IMR-90 (cell line): ENCODE measurements around the gene SCGB3A2. TPM values are rescaled to one million over a fixed set of nuclear protein-coding genes. Genes with fewer than 3 reads are reported as not detected.
"Not testable (repeated sequence)": the region's sequence is repeated elsewhere in the genome, so short reads cannot be mapped to it uniquely, and the experiment has no call there.

Experiments used
- ATAC-seq: fragments of 200-7000 bp; cut with Tn5 transposase; 2 replicates; pipeline ENCODE4 v1.9.1; 2020; ENCODE audit warnings: low read depth, mild to moderate bottlenecking, moderate library complexity
- BruUV-seq: library from RNA; stranded (reverse); fragments of 400-500 nt; replicated peaks from 2 replicates; lab custom pipeline; 2021; lab: Mats Ljungman, UMichigan
- CTCF ChIA-PET: fragments of 300-600 bp; formaldehyde crosslinking; extraction: SDS; loops from one replicate; lab custom pipeline; 2021; ENCODE audit warnings: antibody characterized with exemption; lab: Yijun Ruan, JAX
- POLR2A ChIA-PET: fragments of 300-600 bp; sonication (Branson Sonifier 250); formaldehyde crosslinking; loops from one replicate; lab custom pipeline; 2022; ENCODE audit warnings: antibody characterized with exemption; ENCODE audit not compliant: unreplicated experiment; lab: Charles Lee
- DNase-seq: peaks from one replicate; pipeline ENCODE4 v3.0.0; 2013
- H2AFZ ChIP-seq: replicated peaks from 2 replicates; pipeline ENCODE3; 2013; ENCODE audit warnings: low read length, mild to moderate bottlenecking; ENCODE audit not compliant: poor library complexity
- H2AK5ac ChIP-seq: 2 replicates; pipeline ENCODE4 v1.6.1; 2013; ENCODE audit warnings: low read depth, low read length, inconsistent platforms
- H2AK9ac ChIP-seq: replicated peaks from 2 replicates; pipeline ENCODE3; 2013; ENCODE audit warnings: mild to moderate bottlenecking, low read depth, low read length, moderate library complexity; ENCODE audit not compliant: poor library complexity
- H2BK120ac ChIP-seq: 2 replicates; pipeline ENCODE4 v1.6.1; 2013; ENCODE audit warnings: low read depth, low read length, inconsistent platforms
- H2BK15ac ChIP-seq: 3 replicates; pipeline ENCODE4 v1.6.1; 2013; ENCODE audit warnings: low read depth, low read length, inconsistent platforms
- H2BK20ac ChIP-seq: 2 replicates; pipeline ENCODE4 v1.6.1; 2013; ENCODE audit warnings: low read depth, mild to moderate bottlenecking, inconsistent platforms, low read length, moderate library complexity
- H2BK5ac ChIP-seq: 2 replicates; pipeline ENCODE4 v1.6.1; 2013; ENCODE audit warnings: mild to moderate bottlenecking, low read depth, low read length, inconsistent platforms; ENCODE audit not compliant: poor library complexity, severe bottlenecking
- H3K14ac ChIP-seq: replicated peaks from 2 replicates; pipeline ENCODE4 v1.6.1; 2013; ENCODE audit warnings: low read depth, low read length, inconsistent platforms
- H3K18ac ChIP-seq: 2 replicates; pipeline ENCODE4 v1.6.1; 2013; ENCODE audit warnings: low read depth, low read length, control low read depth
- H3K23ac ChIP-seq: 2 replicates; pipeline ENCODE4 v1.6.1; 2013; ENCODE audit warnings: low read depth, low read length, inconsistent platforms
- H3K27ac ChIP-seq: 2 replicates; pipeline ENCODE4 v1.5.1; 2013; ENCODE audit warnings: mild to moderate bottlenecking, control low read depth, low read length; ENCODE audit not compliant: insufficient read depth
- H3K27me3 ChIP-seq: 2 replicates; pipeline ENCODE4 v1.6.1; 2013; ENCODE audit warnings: low read length; ENCODE audit not compliant: control insufficient read depth, insufficient read depth
- H3K36me3 ChIP-seq: 2 replicates; pipeline ENCODE4 v1.6.1; 2013; ENCODE audit warnings: low read length, mixed read lengths; ENCODE audit not compliant: control insufficient read depth, insufficient read depth
- H3K4ac ChIP-seq: 2 replicates; pipeline ENCODE4 v1.6.1; 2013; ENCODE audit warnings: low read depth, low read length, inconsistent platforms
- H3K4me1 ChIP-seq: 2 replicates; pipeline ENCODE4 v1.6.1; 2013; ENCODE audit warnings: low read length, mixed read lengths; ENCODE audit not compliant: control insufficient read depth, insufficient read depth
- H3K4me2 ChIP-seq: 2 replicates; pipeline ENCODE4 v1.6.1; 2013; ENCODE audit warnings: low read depth, mild to moderate bottlenecking, control low read depth, low read length, moderate library complexity
- H3K4me3 ChIP-seq: 2 replicates; pipeline ENCODE4 v1.5.1; 2013; ENCODE audit warnings: low read depth, mild to moderate bottlenecking, control low read depth, low read length, moderate library complexity; ENCODE audit not compliant: insufficient read depth
- H3K56ac ChIP-seq: 2 replicates; pipeline ENCODE4 v1.6.1; 2013; ENCODE audit warnings: low read length, inconsistent platforms; ENCODE audit not compliant: insufficient read depth; ENCODE audit errors: extremely low read depth
- H3K79me1 ChIP-seq, 2 experiments: 2 replicates each; pipeline ENCODE4 v1.6.1; 2013; ENCODE audit warnings: low read length in 2 of 2, inconsistent platforms in 1 of 2, low read depth in 1 of 2
- H3K9ac ChIP-seq: 2 replicates; pipeline ENCODE4 v1.6.1; 2013; ENCODE audit warnings: low read depth, low read length, control low read depth
- H3K9me1 ChIP-seq: 2 replicates; pipeline ENCODE4 v1.6.1; 2013; ENCODE audit warnings: low read length, inconsistent platforms; ENCODE audit not compliant: insufficient read depth
- H3K9me3 ChIP-seq: 2 replicates; pipeline ENCODE4 v1.6.1; 2013; ENCODE audit warnings: low read length; ENCODE audit not compliant: control insufficient read depth, insufficient read depth
- H4K20me1 ChIP-seq: 2 replicates; pipeline ENCODE4 v1.6.1; 2013; ENCODE audit warnings: low read length, inconsistent platforms; ENCODE audit not compliant: insufficient read depth
- H4K5ac ChIP-seq: 2 replicates; pipeline ENCODE4 v1.6.1; 2013; ENCODE audit warnings: mild to moderate bottlenecking, low read depth, low read length, control low read depth
- H4K8ac ChIP-seq, 2 experiments: 2 replicates each; pipeline ENCODE4 v1.6.1; 2013; ENCODE audit warnings: low read depth in 2 of 2, low read length in 2 of 2, control low read depth in 1 of 2, inconsistent platforms in 1 of 2
- H4K91ac ChIP-seq: 2 replicates; pipeline ENCODE4 v1.6.1; 2013; ENCODE audit warnings: low read depth, low read length, inconsistent platforms; ENCODE audit not compliant: insufficient read depth
- WGBS, 2 experiments: methylation state at CpG; one replicate each; pipeline versions ENCODE4 v1.1.5 to v1.1.7; 2013; ENCODE audit warnings: missing lambda C conversion rate in 2 of 2; ENCODE audit not compliant: insufficient read length in 1 of 2; ENCODE audit errors: extremely low coverage in 2 of 2; 5-methylcytosine and 5-hydroxymethylcytosine counted together
- dilution Hi-C: fragments of 300-500 bp; cut with HindIII; formaldehyde crosslinking; loops from one replicate; pipeline ENCODE4 v1.14.3; 2018; ENCODE audit warnings: low sequenced_read_pairs; ENCODE audit not compliant: unreplicated experiment
- in situ Hi-C: fragments of 300-500 bp; cut with MboI; formaldehyde crosslinking; loops from 3 replicates; pipeline ENCODE4 v1.14.3; 2019; ENCODE audit warnings: low sequenced_read_pairs, inconsistent platforms, mixed read lengths
- intact Hi-C: fragments of 100-400 bp; cut with micrococcal nuclease; formaldehyde crosslinking; loops from 2 replicates; pipeline ENCODE4 v1.10.0; 2022
- polyA plus RNA-seq, 3 experiments: library from polyadenylated mRNA; depleted of rRNA; stranded (reverse); fragments of >200 nt; gene quantifications; 2 replicates each; pipeline ENCODE4 v1.2.3, GENCODE V29; 2012; ENCODE audit warnings: low replicate concordance in 1 of 3
- total RNA-seq: library from RNA; depleted of rRNA; stranded (reverse); fragments of >200 nt; gene quantifications from 2 replicates; pipeline ENCODE4 v1.2.3, GENCODE V29; 2012

SCGB3A2 gene
- total and polyA plus RNA-seq, 2 of the 4 experiments (the other 2 are of a cell fraction), result not detected

DNA sequence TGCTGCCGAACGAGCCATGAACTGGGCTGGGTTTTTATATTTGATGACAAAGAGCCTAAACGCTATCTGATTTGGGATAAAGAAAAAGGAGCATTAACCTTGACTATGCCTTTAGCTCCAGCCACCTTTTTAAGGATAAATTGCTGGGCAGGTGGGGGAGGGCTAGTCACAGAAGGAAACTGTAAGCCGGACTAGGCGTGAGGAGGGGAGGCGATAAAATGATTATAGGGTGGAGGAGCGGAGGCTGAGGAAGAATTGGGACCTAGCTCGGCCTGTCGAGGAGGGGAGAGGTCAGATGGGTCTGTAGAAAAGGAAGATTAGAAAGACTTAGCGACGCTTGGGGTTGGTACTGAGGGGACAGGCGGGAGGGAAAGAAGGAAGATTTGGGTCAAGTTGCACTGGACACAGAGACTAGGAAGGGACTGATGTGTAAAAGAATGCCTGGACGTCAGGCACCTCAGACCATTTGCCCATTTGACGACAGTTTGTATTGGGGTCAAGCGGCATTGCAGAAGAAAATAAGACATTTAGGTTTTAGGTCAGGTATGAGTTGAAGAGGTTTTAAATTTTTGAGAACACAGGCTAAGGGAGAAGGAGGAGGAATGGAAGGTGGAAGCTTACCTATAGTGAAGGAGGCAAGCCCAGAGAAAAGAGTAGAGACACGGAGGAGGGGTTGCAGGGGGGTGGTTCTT lies 5.6 kb upstream of the SCGB3A2 start:
- H2AFZ ChIP-seq, H4K8ac ChIP-seq, H3K9ac ChIP-seq, H3K9me1 ChIP-seq, H3K18ac ChIP-seq, H2BK5ac ChIP-seq, dilution Hi-C loops, H3K4me2 ChIP-seq, DNase-seq, H3K4me1 ChIP-seq, H3K9me3 ChIP-seq, H3K23ac ChIP-seq, H3K4me3 ChIP-seq, CTCF ChIA-PET, H3K27ac ChIP-seq, H2BK20ac ChIP-seq, H3K56ac ChIP-seq, H3K79me1 ChIP-seq, H3K27me3 ChIP-seq, H4K91ac ChIP-seq, H4K5ac ChIP-seq, H2AK9ac ChIP-seq, intact Hi-C loops, H2BK15ac ChIP-seq, BruUV-seq, H3K4ac ChIP-seq, H2BK120ac ChIP-seq, H2AK5ac ChIP-seq, H4K20me1 ChIP-seq, H3K36me3 ChIP-seq, H3K14ac ChIP-seq, ATAC-seq, in situ Hi-C loops, POLR2A ChIA-PET: not testable (repeated sequence)
- WGBS, 2 experiments, result 62% methylated on average over 3 of the region's 16 CpGs; no CpG with 5 or more reads in 1 of the 2 experiments

GRCh38 chr5:147874118-147874875 lies 4.2 kb upstream of the SCGB3A2 start:
- H3K4me1 ChIP-seq, H3K4me3 ChIP-seq, H3K18ac ChIP-seq, in situ Hi-C loops, dilution Hi-C loops, BruUV-seq, H2BK5ac ChIP-seq, H3K14ac ChIP-seq, H3K9ac ChIP-seq, H3K56ac ChIP-seq, H3K79me1 ChIP-seq, H4K5ac ChIP-seq, H3K9me3 ChIP-seq, ATAC-seq, H4K20me1 ChIP-seq, H2AK9ac ChIP-seq, H2AFZ ChIP-seq, POLR2A ChIA-PET, H4K8ac ChIP-seq, H3K23ac ChIP-seq, H2BK15ac ChIP-seq, H3K4ac ChIP-seq, H3K27ac ChIP-seq, H3K9me1 ChIP-seq, H3K4me2 ChIP-seq, DNase-seq, H2BK120ac ChIP-seq, intact Hi-C loops, H3K36me3 ChIP-seq, H3K27me3 ChIP-seq, CTCF ChIA-PET, H2AK5ac ChIP-seq, H2BK20ac ChIP-seq, H4K91ac ChIP-seq: not testable (repeated sequence)
- WGBS, 2 experiments, result no CpG with 5 or more reads among the region's 8 CpGs
